ENCODE data around the gene RAVER1. TPM values are rescaled to one million over a fixed set of nuclear protein-coding genes. Genes with fewer than 3 reads are reported as not detected.

Gene RAVER1
- total RNA-seq, 1 donor from 2014 or later: 92.5 TPM

GRCh38 chr19:10274589-10274988 lies 58.7 kb downstream of the RAVER1 start:
- H3K4me3 Mint-ChIP-seq: peak overlapping the region; percentile 43
- intact Hi-C loops (cut with micrococcal nuclease): loop anchor here (5.0 kb wide), 1 partner anchor 293 kb away; the partner anchor contains the start of genes CDKN2D and KRI1
- peaks cover 37% of the 10 kb centered on the region for H3K36me3 Mint-ChIP-seq (ENCODE audit: low read depth)
- no peaks in the 10 kb centered on the region for H3K27me3 Mint-ChIP-seq (ENCODE audit: insufficient read depth)
- no peak for DNase-seq (ENCODE audit: low spot score)
- H3K27ac Mint-ChIP-seq: no peak overlapping the region
- H3K9me3 Mint-ChIP-seq: no peaks in the 10 kb centered on the region
- peaks cover 41% of the 10 kb centered on the region for H3K4me1 Mint-ChIP-seq (ENCODE audit: low read depth)

GRCh38 chr19:10271543-10272086 lies 61.7 kb downstream of the RAVER1 start:
- H3K36me3 Mint-ChIP-seq (ENCODE audit: low read depth): peaks cover 25% of the 10 kb centered on the region
- intact Hi-C loops (cut with micrococcal nuclease): loop anchor here (1.0 to 5.0 kb wide), 5 partner anchors 18 to 296 kb away; partner anchors contain the start of genes CDKN2D, FDX2, ICAM5 and KRI1
- H3K4me1 Mint-ChIP-seq (ENCODE audit: low read depth): peaks cover 31% of the 10 kb centered on the region
- no peaks in the 10 kb centered on the region for H3K27me3 Mint-ChIP-seq (ENCODE audit: insufficient read depth)
- no peaks in the 10 kb centered on the region for H3K9me3 Mint-ChIP-seq
- H3K4me3 Mint-ChIP-seq: peak overlapping the region; percentile 94
- H3K27ac Mint-ChIP-seq: peak overlapping the region; percentile 94
- DNase-seq (ENCODE audit: low spot score): peak; percentile 28

- peak within 1 kb of the TSS; percentile 94 for H3K4me3 Mint-ChIP-seq
- H3K27me3 Mint-ChIP-seq (ENCODE audit: insufficient read depth): no peaks in the 10 kb centered on the region
- peaks cover 31% of the 10 kb centered on the region for H3K4me1 Mint-ChIP-seq (ENCODE audit: low read depth)
- DNase-seq (ENCODE audit: low spot score): peak; percentile 78
- H3K27ac Mint-ChIP-seq: peak within 1 kb of the TSS; percentile 94
- peaks cover 25% of the 10 kb centered on the region for H3K36me3 Mint-ChIP-seq (ENCODE audit: low read depth)
- H3K9me3 Mint-ChIP-seq: no peaks in the 10 kb centered on the region
- intact Hi-C loops (cut with micrococcal nuclease): loop anchor here (1.0 to 5.0 kb wide), 6 partner anchors 18 to 296 kb away; partner anchors contain the start of genes CDC37, CDKN2D, FDX2 and ICAM5
Observed at GRCh38 chr19:10270616-10271394, 62.5 kb downstream of the RAVER1 start, which contains the start of gene ICAM1. ICAM1 (plus strand) TSS chr19:10271120; CDS start chr19:10271160, 40 bp downstream.

GRCh38 chr19:10270180-10270615 lies 63.1 kb downstream of the RAVER1 start:
- Mint-ChIP-seq H3K9me3 (no peaks in the 10 kb centered on the region), H3K36me3 (ENCODE audit: low read depth) (peaks cover 23% of the 10 kb centered on the region), H3K27ac (peak overlapping the region; percentile 94), H3K4me1 (ENCODE audit: low read depth) (peaks cover 31% of the 10 kb centered on the region), H3K27me3 (ENCODE audit: insufficient read depth) (no peaks in the 10 kb centered on the region), H3K4me3 (peak overlapping the region; percentile 94)
- intact Hi-C loops (cut with micrococcal nuclease): loop anchor here (1.0 to 5.0 kb wide), 3 partner anchors 111 to 297 kb away; partner anchors contain the start of genes CDC37, CDKN2D, KRI1 and TYK2
- DNase-seq (ENCODE audit: low spot score): peak; percentile 80

- intact Hi-C loops (cut with micrococcal nuclease): loop anchor here (1.0 to 5.0 kb wide), 5 partner anchors 9 to 298 kb away; partner anchors contain the start of genes CDC37, CDKN2D, KRI1 and TYK2
- peak overlapping the region; percentile 94 for H3K4me3 Mint-ChIP-seq
- H3K27me3 Mint-ChIP-seq (ENCODE audit: insufficient read depth): no peaks in the 10 kb centered on the region
- peak; percentile 84 for DNase-seq (ENCODE audit: low spot score)
- H3K36me3 Mint-ChIP-seq (ENCODE audit: low read depth): peaks cover 17% of the 10 kb centered on the region
- H3K9me3 Mint-ChIP-seq: no peaks in the 10 kb centered on the region
- H3K27ac Mint-ChIP-seq: peak overlapping the region; percentile 94
- H3K4me1 Mint-ChIP-seq (ENCODE audit: low read depth): peaks cover 28% of the 10 kb centered on the region
Observed at GRCh38 chr19:10269333-10270179, 63.8 kb downstream of the RAVER1 start.

- no peak for DNase-seq (ENCODE audit: low spot score)
- H3K27ac Mint-ChIP-seq: no peak overlapping the region
- peaks cover 13% of the 10 kb centered on the region for H3K36me3 Mint-ChIP-seq (ENCODE audit: low read depth)
- no peaks in the 10 kb centered on the region for H3K9me3 Mint-ChIP-seq
- intact Hi-C loops (cut with micrococcal nuclease): no loop called here
- H3K4me3 Mint-ChIP-seq: no peak overlapping the region
- H3K27me3 Mint-ChIP-seq (ENCODE audit: insufficient read depth): no peaks in the 10 kb centered on the region
- peaks cover 19% of the 10 kb centered on the region for H3K4me1 Mint-ChIP-seq (ENCODE audit: low read depth)
Observed at GRCh38 chr19:10268071-10268470, 65.3 kb downstream of the RAVER1 start.

- intact Hi-C loops (cut with micrococcal nuclease): no loop called here
- no peaks in the 10 kb centered on the region for H3K27me3 Mint-ChIP-seq (ENCODE audit: insufficient read depth)
- H3K4me1 Mint-ChIP-seq (ENCODE audit: low read depth): peaks cover 18% of the 10 kb centered on the region
- DNase-seq (ENCODE audit: low spot score): no peak
- no peak overlapping the region for H3K4me3 Mint-ChIP-seq
- H3K36me3 Mint-ChIP-seq (ENCODE audit: low read depth): peaks cover 2% of the 10 kb centered on the region
- no peaks in the 10 kb centered on the region for H3K9me3 Mint-ChIP-seq
- H3K27ac Mint-ChIP-seq: peak overlapping the region; percentile 3
Observed at GRCh38 chr19:10266706-10267105, 66.6 kb downstream of the RAVER1 start.

Other genes starting within 250 kb of the RAVER1 start
- 64.1 and 70.5 TPM in 2 replicates for gene SHFL, start 247.2 kb downstream of the RAVER1 start, total RNA-seq
- 8.2 and 8.5 TPM in 2 replicates for gene ANGPTL6, start 230.9 kb downstream of the RAVER1 start, total RNA-seq
- gene PPAN, start 227.2 kb downstream of the RAVER1 start, total RNA-seq: 234 and 250 TPM in 2 replicates
- 64.4 and 64.9 TPM in 2 replicates for gene P2RY11, start 221.8 kb downstream of the RAVER1 start, total RNA-seq
- 371 and 377 TPM in 2 replicates for gene EIF3G, start 213.6 kb downstream of the RAVER1 start, total RNA-seq
- 411 and 425 TPM in 2 replicates for gene DNMT1, start 138.6 kb downstream of the RAVER1 start, total RNA-seq
- gene S1PR2, start 102.2 kb downstream of the RAVER1 start, total RNA-seq: 15.4 and 16.0 TPM in 2 replicates
- 163 and 168 TPM in 2 replicates for gene MRPL4, start 81.3 kb downstream of the RAVER1 start, total RNA-seq
- gene ICAM1, start 62.4 kb downstream of the RAVER1 start, total RNA-seq: 90.8 and 92.2 TPM in 2 replicates
- gene ICAM4, start 46.6 kb downstream of the RAVER1 start, total RNA-seq: 0.59 and 1.0 TPM in 2 replicates
- gene ICAM5, start 43.6 kb downstream of the RAVER1 start, total RNA-seq: 1.9 TPM in 2 replicates
- gene ZGLP1, start 23.7 kb downstream of the RAVER1 start, total RNA-seq: 3.5 and 4.2 TPM in 2 replicates
- 21.6 and 24.4 TPM in 2 replicates for gene FDX2, start 17.5 kb downstream of the RAVER1 start, total RNA-seq
- 107 and 114 TPM in 2 replicates for gene ICAM3, start 6.1 kb upstream of the RAVER1 start, total RNA-seq
- gene TYK2, start 47.0 kb upstream of the RAVER1 start, total RNA-seq: 268 and 271 TPM in 2 replicates
- 320 and 326 TPM in 2 replicates for gene CDC37, start 70.0 kb upstream of the RAVER1 start, total RNA-seq
- 67.7 and 71.1 TPM in 2 replicates for gene PDE4A, start 87.0 kb upstream of the RAVER1 start, total RNA-seq
- gene KEAP1, start 169.8 kb upstream of the RAVER1 start, total RNA-seq: 81.6 and 94.2 TPM in 2 replicates
- not detected in 2 replicates for gene S1PR5, start 183.9 kb upstream of the RAVER1 start, total RNA-seq
- gene ATG4D, start 210.4 kb upstream of the RAVER1 start, total RNA-seq: 37.3 and 40.7 TPM in 2 replicates
- 91.1 and 91.8 TPM in 2 replicates for gene KRI1, start 232.5 kb upstream of the RAVER1 start, total RNA-seq
- gene CDKN2D, start 235.4 kb upstream of the RAVER1 start, total RNA-seq: 40.1 and 42.1 TPM in 2 replicates

Measured in activated T-helper 1 cell treated with anti-CD3 and anti-CD28 coated beads, Interleukin-12 subunit alpha, Interleukin-12 subunit beta, Interleukin-2, Interleukin-4 antibody, amounts not matched to agents 30 ng/mL and 10 ng/mL and 1 ng/mL, durations not matched to agents 14 hours and 24 hours and 36 hours (primary cell).